Stimulated activated CD4-positive, alpha-beta T cell treated with anti-CD3 and anti-CD28 coated beads, Interleukin-15, amount 100 ng/mL, for 1 hour (primary cell): ENCODE data around the gene ESRRA.

Source experiments
- DNase-seq, 2 donors: peaks; one replicate each; pipeline ENCODE4 v3.0.0-alpha.2; 2020; ENCODE audit warnings: low read depth in 1 of 2, low spot score in 1 of 2

Gene ESRRA

DNA sequence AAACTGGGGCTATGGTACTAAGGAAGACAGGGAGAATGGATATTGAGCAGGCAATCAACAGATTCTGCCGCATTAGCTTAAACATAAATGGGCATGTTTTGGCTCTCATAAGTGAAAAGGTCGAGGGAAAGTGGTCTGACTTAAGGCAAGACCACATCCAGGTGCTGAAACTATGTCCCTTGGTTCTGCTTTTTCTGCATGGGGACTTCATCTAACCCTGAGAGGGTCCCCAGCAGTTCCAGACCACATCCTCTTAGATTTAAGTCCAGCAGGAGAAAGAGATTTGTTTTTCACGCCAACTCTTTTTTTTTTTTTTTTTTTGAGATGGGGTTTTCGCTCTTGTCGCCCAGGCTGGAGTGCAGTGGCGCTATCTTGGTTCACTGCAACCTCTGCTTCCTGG lies 59.1 kb downstream of the ESRRA start:
- no peak for DNase-seq

DNA sequence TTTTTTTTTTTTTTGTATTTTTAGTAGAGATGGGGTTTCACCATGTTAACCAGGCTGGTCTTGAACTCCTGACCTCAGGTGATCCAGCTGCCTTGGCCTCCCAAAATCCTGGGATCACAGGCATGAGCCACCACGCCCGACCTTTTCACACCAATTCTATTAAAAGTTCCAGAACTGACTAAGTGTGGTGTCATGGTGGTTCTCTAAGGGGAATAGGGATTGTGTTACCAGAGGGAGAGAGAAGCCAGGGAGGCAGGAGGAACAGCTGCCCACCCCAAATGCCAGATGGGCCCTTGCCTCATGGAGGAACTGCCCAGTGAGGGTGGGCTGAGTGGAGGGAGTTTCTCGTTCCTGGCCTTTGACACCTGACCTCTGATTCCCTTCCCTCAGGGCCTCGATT lies 59.6 kb downstream of the ESRRA start:
- DNase-seq = no peak
